Myocyte (in vitro differentiated cells): ENCODE measurements around the gene GNAT3. TPM values are rescaled to one million over a fixed set of nuclear protein-coding genes. Genes with fewer than 3 reads are reported as not detected.

Experiments
- DNase-seq: peaks from one replicate; pipeline ENCODE4 v3.0.0-alpha.2; 2012; ENCODE audit warnings: low read depth
- polyA plus RNA-seq: library from polyadenylated mRNA; unstranded; fragments of >200 nt; gene quantifications from one replicate; pipeline ENCODE4 v1.2.1, GENCODE V29; 2012; ENCODE audit warnings: missing spikeins
- total RNA-seq: library from RNA; depleted of rRNA; stranded (reverse); fragments of >200 nt; gene quantifications from 2 replicates; pipeline ENCODE4 v1.2.3, GENCODE V29; 2014

Gene GNAT3
- total RNA-seq, result not detected in 2 replicates
- polyA plus RNA-seq, result not detected

DNA sequence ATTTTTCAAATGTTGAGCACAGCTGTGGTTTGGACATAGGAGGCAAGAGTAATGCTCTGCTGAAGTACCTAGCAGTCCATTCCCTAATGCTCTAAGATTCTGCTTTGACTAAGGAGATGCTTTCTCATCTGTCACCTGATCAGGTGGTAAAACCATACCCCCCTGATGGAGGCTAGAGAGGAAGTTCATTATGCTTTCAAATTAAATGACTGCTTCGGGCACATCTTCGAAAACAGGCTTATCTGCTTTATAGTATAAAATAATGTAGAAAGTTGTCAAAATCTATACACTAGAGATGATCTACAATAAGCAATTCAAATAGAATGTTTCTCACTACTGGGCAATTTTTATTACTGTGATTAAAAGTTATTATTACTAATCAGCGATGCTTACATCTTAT, at the start of gene GNAT3:
GNAT3 (minus strand) TSS at position 101 of the 400 bp plus-strand sequence. CDS start 138 bp downstream, outside the sequence.
- DNase-seq, result no peak

DNA sequence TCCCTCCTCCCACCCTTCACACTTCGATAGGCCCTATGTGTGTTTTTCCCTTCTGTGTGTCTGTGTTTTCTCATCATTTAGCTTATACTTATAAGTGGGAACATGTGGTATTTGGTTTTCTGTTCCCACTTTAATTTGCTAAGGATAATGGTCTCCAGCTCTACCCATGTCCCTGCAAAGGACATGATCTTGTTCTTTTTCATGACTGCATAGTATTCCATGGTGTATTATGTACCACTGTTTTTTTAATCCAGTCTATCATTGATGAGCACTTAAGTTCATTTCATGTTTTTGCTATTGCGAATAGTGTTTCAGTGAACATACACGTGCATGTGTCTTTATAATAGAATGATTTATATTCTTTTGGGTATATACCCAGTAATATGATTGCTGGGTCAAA, 46.3 kb upstream of the GNAT3 start:
- no peak for DNase-seq

DNA sequence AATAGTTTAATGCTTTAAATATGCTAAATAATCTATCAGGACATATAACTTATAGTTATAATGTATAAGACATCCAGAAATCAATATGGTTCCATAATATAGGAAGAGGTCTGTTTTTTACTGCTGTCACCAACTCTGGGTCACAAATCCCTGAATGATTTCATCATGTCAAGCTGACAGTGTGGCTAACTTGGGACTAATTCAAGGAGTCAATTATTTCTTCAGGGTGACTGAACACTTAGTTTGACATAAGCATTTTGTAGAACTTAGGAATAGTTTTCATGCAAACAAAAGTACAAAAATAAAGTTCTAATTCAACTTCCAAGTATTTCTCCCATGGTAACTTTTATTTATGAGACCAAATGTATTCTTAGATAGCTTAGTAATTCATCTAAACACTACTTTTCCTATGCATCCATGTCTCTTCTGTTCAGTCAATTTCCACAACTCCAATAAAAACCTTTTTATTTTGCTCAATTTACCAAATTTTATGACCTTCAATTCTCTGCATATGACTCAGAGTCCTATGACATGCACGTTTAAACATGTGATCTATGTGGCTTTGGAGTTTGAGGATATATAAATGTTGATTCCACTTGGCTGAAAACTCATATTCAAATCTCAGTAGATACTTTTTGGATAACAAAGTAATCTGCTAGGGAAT, 40.3 kb upstream of the GNAT3 start:
- DNase-seq, result no peak

DNA sequence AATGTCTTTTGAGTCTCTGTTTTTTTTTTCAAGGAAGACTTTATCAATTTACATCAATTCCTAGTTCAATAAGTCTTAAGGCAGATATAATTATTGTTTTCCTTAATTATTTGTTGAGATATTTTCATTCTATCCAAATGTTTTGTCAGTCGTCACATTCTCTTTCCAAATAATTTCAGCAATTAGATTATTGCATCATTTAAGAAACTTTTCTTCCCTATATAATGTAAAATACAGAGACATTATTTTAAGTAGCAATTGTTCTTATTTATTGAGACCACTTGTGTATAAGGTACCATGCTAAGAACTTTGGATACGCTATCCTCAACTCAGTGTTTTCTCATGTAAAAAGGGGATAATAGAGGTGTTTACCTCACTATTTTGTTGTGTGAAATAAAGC, 38.1 kb upstream of the GNAT3 start:
- DNase-seq, result no peak

DNA sequence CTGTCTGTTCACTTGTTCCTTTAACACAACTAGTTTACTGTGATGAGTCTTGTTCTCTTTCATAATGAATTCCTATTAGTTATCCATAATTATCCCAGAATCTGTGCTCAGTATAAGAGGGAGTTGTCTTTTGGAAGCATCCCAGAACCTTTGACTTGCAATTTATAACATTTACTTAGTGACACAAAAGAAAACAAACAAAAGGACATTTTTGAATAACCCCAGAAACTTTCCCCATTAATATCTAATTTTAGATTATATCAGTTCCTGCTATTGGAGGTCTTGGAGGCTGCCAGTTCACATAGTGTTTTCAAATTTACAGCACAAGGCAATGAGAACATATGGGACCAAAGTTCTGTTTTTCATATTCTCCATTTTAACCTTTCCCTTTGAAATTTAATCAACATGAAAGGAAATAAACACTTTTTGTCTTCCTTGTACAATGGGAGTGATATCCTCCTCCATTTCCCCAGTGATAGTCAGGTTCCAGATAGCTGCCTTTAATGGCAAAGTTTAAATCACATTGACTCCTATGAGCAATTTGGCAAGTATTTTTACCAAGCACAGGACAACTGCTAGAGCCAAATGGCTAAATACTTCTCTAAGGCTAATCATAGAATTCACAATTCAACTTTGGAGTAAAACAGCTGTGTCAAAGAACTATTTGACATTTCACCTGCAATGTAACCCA, 37.1 kb upstream of the GNAT3 start:
- DNase-seq, result peak; percentile 49

DNA sequence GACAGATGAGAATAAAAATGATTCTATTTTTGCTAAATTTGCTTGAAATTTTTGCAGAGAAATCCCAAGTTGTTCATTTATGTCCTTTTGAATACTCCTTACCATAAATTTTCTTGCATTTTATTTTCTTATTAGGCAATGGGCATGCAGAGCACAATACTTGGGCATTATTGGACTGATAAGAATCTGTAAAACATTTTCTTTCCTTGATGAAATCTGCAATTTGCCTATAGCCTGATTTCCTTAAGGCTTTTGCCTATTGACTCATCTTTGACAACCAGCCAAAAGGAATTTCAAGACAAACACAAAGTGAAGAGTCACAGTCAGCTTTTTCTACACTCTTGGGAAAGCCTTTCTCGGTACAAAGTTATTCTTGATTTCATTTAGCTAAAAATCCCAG, 30.5 kb upstream of the GNAT3 start:
- DNase-seq, result peak; percentile 71

DNA sequence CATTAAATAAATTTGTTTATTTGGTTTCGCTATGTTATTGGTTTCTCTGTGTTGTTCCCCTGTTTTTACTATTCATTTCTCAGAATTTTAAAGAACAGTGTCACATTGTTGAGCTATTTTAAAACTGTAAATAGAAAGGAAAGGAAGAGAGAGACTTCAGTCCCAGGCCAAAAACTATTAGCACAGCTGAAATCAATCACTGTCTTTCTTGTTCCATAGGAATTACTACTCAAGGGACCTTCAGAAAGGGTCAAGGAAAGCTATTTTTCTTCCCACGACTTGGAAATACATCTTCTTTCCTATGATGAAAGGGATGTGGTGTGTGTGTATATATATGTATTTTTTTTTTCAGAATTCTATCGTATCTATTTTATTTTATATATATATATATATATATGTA, 29.0 kb upstream of the GNAT3 start:
- no peak for DNase-seq

DNA sequence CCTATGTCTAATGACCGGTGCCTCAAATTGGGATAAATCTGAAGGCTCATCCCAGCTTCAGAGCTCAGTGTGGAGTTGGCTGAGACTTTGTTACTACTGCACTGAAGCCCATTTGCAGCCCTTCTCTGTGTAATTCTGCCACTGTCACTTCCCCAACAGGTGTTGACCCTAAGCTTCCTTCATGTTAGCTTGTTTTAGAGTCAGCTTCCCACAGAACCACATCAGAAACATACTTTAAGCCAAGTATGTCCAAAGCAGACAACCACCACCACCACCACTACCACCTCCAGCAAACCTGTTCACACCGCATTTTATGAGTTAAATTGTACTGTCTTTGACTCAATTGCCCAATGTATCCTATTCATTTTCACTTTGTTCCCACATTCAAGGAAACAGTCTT, 25.2 kb upstream of the GNAT3 start:
- DNase-seq, result peak; percentile 92

DNA sequence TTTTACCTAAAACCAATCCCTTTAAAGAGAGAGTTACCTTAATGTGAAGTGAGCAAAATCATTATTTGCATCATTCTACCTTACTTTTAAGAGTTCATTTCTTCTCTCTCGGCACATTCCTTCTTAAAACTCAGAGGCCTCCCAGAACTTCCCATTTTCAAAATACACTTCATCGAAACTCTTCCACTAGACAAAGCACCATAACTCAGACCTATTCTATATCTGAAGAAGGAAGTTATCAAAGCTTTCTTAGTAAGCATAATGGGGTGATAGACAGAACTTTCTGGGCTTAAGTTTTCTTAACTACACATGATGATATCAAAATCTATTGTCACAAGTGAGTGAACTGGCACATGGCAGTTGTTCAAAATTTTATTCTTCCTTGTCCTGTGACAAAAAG, 24.6 kb upstream of the GNAT3 start:
- DNase-seq, result no peak

DNA sequence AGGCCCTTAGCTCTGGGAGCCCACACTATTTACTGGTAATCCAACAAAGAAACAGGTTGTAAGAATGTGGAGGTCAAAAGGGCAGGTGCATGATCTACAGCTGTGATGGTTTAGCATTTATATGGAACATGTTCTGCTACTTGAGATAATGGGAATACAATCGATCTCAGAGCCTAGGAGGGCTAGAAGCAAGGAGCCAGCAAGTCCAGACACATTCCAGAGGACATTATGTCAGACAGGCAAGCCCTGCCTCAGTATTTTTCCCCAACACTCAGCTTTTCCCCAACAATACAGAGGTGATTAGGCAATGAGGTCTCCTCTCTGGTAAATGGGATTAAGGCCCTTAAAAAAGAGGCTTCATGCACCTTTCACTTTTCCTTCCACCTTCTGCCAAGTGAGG, 21.4 kb upstream of the GNAT3 start:
- DNase-seq, result no peak

DNA sequence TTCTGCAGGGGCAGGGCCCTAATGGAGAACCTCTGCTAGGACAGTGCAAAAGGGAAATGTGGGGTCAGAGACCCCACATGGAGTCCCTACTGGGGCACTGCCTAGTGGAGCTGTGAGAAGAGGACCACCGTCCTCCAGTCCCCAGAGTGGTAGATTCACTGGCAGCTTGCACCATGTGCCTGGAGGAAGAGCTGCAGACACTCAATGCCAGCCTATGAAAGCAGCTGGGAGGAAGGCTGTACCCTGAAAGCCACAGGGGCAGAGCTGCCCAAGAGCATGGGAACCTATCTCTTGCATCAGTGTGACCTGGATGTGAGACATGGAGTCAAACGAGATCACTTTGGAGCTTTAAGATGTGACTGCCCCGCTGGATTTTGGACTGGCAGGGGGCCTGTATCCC, 20.3 kb upstream of the GNAT3 start:
- no peak for DNase-seq

DNA sequence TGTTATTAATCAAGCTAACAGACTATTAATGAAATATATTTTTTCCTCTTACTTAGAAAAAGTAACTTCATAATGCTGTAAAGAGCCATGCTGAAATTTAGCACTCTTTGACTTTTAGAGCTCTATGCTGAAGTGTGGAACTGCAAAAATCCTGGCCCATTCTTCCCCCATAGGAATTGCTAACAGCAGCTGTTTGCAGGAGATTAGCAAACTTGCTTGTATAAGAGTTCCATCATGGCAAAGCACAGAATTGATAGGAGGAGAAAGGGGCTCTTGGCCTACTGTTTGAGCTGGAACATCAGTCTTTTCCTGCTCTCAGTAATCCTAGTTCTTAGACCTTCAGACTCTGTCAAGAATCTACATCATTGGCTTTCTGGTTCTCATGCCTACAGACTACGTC, 18.3 kb upstream of the GNAT3 start:
- DNase-seq, result peak; percentile 68

DNA sequence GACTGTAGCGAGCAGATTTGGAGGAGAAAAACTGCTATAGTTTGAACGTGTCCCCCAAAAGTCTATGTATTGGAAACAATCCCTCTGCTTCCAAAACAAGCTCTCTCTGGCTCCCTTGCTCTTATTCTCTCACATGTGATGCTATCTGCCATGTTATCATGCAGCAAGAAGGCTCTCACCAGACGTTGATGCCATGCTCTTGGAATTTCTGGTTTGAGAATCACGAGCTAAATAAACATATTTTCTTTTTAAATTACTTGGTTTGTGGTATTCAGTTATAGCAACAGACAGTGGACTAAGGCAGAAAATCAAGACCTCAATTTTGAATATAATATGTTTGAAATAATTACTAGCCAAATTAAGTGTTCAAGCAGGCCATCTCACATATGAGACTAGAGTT, 17.5 kb upstream of the GNAT3 start:
- DNase-seq, result no peak

DNA sequence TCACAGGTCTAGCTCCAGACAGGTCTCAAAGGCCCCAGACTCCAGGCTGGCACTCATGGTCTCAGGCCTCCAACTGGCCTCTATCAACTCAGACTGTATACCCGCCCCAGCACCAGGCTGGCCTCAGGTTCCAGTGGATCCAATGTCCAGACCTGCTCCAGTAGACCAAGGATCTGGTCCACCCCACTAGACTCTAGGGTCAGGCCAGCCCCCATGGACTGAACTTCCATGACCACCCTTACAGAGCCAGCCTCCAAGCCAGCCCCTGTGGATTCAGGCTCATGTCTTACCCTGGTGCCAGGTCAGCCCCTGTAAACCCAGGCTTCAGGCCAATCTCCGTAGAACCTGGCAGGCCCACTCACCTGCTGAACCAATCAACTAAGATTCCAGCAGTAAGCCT, 16.8 kb upstream of the GNAT3 start:
- DNase-seq, result no peak

DNA sequence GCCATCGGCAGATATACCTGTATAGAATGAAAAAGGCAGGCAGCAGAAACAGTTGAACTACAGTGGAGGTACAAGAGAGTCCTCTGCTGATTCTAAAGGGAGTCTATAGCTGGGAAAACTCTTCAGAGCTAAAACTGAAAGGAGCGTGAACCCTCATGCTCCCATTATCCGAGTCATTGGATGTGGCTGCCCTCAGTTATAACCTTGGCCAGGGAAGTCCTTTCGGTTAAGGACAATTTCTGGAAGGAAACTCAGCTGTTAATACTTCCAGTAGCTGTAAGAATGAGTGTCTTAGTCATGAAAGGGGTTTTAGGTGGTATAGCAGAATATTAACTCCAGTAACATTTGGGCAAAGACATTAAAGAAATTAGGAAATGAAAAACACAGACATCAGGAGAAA, 14.6 kb upstream of the GNAT3 start:
- no peak for DNase-seq

DNA sequence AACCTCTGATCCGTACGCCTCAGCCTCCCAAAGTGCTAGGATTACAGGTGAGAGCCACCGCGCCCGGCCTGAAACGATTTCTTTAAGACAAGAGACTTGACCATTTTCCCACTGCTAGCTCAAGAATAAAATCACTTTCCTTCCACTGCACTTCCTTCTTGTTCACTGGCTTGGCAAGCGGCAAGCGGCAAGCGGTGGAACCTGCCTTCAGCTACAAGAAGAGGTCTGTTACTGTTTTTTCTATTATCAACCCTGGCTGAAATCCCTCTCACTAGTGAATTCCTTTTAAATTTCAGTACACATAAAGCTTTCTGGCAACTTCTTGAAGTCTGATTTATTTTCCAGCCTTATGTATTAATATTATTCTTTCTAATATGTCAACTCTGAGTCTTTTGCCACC, 12.8 kb upstream of the GNAT3 start:
- no peak for DNase-seq

DNA sequence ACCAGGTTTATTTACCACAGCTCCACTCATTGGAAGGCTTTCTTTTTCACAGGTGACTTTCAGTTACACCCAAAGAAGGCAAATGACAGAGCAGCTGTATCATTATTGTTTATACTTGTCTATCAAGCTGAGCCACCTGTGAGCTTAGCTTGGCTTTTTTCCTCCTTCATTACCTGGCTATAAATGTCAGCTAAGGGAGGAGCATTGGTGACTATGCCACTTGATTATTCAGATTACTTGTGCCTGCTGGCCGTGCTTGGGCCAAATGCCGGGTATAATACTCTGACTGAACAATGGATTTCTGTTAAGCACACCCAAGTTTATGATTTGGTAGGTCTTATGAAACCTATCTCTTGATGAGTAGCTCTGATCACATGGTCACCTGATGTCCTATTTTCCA, 9.9 kb upstream of the GNAT3 start:
- no peak for DNase-seq

DNA sequence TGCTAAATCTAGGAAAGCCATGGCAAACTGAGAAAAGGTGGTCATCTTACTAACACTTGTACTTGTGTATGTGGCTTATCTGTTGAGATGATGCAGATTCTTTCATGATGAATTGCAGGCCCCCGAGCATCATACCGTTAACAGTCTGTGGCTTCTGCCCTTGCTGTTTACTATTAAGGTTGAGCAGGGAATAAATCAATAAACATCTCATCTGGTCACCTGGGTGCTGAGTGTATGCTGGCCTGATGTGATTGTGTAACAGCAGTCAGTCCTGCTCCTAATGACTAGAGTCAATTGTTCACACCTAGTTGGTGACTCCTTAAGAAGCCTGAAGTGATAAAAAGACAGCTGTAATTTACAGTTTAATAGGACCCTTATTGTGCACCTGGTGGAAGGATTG, 8.3 kb upstream of the GNAT3 start:
- no peak for DNase-seq

DNA sequence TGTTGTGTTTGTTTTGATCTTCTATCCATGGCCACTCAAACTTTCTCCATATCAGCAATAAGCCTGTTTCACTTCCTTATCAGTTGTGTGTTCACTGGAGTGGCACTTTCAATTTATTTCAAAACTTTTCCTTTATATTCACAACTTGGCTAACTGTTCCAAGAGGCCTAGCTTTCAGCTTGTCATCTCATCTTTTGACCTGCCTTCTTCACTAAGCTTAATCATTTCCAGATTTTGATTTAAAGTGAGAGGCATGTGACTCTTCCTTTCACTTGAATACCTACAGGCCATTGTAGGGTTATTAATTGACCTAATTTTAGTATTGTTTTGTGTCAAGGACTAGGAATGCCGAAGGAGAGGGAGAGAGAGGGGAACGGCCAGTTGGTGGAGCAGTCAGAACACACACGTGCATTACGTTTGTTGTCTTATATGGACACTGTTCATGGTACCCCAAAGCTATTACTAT, 5.5 kb upstream of the GNAT3 start:
- DNase-seq, result no peak

DNA sequence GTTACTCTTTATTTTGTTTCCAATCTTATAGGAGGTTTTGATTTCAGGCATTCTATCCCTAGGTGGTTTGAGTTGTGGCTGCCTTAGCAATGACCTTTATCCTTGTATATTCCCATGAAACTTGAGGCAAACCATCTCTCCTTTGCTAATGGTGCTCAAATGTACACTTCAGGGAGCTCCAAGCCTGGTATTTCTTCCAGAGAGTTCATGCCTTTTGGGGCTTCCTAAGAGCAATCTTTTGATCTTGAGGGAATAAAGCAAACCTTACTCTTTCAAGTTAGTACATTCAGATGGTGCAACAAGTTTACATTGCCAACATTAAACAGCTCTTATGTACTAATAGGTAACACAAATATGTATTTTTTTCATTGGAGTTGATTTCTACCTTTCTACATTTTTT, 3.4 kb upstream of the GNAT3 start:
- DNase-seq, result no peak

DNA sequence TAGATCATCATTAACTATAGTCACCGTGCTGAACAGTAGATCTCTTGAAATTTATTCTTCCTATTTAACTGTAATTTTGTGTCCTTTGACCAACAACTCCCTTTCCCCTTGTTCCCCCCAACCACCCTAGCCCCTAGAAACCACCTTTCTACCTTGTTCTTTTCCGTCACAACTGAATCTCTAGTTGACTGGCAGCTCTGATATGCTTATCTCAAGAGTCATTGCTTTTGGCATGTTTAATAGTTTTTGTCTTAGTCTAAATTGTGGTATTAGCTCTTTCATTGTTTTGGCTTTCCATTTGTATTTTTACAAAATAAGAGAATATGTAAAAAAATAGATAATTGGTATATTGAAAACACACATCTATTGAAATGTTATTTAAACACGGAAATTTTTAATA, 1.8 kb downstream of the GNAT3 start:
- DNase-seq, result no peak

DNA sequence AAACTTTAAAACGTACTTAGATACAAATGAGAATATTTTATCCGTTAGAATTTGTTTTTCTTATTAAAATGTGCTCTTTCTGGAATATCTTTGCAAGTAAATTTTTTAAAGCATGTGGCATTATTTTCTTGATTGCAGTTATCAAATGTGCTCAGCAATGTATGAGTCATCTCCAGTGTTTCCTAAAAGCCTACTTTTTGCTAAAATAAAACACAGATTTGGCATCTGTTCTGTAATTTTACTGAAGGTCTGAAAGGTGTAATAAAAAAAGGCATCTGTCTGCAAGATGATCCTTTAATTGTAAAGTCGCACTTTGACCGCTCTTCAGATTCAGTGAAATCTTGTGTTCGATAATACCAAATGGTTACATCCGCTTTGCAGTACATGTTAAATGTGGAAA, 3.4 kb downstream of the GNAT3 start:
- peak; percentile 14 for DNase-seq

DNA sequence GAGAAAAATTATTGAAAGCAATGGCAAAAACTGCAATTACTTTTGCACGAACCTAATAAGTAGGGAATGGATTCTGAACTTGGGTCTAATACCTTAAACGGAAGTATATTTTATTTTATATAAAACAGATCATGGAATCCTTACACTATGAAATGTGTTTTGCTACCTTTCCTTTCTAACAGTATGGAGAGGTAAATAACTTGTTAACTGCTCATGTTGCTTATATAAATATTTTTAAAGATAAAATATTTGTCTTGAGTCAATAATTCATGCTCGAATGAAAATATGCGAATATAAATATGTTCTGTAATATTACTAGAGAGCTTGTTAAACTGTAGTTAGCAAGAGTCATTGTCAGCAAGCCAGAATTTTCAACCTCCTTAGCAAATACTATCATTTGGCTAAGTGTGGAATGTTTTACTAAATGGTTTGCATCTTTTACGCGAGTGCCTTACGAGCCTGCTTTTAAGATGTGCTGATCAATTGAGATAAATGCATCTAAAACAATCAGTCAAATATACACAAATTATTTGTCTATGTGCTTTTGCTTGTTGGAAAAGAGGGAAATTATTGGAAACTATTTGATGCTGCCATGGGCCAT, 5.9 kb downstream of the GNAT3 start:
- no peak for DNase-seq
